Right lobe of liver (tissue), 4 donors: ENCODE data around the gene TMPRSS9.

Experiments
- POLR2A ChIP-seq: fragments of 450-650 bp; IDR thresholded peaks from one replicate; pipeline ENCODE4 v1.6.1; 2017; ENCODE audit warnings: antibody characterized with exemption, mild to moderate bottlenecking
- TF ChIP-seq, protein P1 (sequence below), 4 donors: fragments of 200-600 bp in 3 of 4; fragments of 450-650 bp in 1 of 4; IDR thresholded peaks; one replicate each; pipeline versions ENCODE4 v1.5.1 to v1.8.0; 2016 to 2022; ENCODE audit warnings: antibody characterized with exemption in 4 of 4, mild to moderate bottlenecking in 2 of 4
- donor health status: DM: no; HTN: no; CAD: no.
- donor health status: DM: no; HTN: no; CAD: no.
- donor health status: DM: no; HTN: yes; CAD: no.

DNA sequence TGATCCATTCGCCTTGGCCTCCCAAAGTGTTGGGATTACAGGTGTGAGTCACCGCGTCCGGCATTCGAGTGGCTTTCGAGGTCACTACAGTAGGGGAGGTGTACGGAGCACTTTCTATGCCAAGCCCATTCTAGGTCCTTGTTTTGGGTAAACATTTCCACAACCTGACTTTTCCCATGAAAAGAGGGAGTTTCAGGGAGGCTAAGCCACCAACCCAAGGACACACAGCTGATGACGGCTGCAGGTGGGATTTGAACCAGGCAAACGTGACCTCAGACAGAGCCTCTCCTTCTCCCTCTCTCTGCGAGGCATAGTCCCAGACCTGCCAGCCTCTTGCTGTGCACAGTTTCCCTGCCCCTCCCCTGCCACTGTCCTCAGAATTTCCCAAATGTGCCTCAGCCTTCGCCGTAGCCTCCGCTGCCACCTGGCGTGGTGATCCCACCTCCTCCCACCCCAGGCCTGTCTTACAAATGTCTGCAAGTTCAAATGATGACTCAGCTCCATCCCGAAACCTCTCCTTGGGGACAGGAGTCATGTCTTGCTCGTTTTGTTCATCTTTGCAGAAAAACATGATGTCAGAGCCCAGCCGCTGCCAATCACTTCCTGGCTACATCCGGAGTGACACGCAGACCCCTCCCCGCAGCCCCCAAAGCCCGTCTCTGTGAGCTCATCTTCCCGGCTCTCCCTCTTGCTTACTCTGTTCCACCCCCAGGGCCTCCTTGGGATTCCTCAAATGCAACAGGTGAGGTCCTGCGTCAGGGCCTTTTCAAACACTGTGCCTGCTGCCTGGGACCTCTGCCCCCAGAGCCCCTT is 109.2 kb downstream of the TMPRSS9 start:
- TF ChIP-seq, protein P1, sequence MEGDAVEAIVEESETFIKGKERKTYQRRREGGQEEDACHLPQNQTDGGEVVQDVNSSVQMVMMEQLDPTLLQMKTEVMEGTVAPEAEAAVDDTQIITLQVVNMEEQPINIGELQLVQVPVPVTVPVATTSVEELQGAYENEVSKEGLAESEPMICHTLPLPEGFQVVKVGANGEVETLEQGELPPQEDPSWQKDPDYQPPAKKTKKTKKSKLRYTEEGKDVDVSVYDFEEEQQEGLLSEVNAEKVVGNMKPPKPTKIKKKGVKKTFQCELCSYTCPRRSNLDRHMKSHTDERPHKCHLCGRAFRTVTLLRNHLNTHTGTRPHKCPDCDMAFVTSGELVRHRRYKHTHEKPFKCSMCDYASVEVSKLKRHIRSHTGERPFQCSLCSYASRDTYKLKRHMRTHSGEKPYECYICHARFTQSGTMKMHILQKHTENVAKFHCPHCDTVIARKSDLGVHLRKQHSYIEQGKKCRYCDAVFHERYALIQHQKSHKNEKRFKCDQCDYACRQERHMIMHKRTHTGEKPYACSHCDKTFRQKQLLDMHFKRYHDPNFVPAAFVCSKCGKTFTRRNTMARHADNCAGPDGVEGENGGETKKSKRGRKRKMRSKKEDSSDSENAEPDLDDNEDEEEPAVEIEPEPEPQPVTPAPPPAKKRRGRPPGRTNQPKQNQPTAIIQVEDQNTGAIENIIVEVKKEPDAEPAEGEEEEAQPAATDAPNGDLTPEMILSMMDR (IDR thresholded peaks at IDR 0.05) = no peak
- TF ChIP-seq POLR2A = no peak
